Measurements from ENCODE around the gene XRCC4. TPM values are rescaled to one million over a fixed set of nuclear protein-coding genes. Genes with fewer than 3 reads are reported as not detected.

The XRCC4 gene
- total RNA-seq, 1 donor from 2014 or later = 8.2 TPM

GRCh38 chr5:83281176-83281575, 203.8 kb downstream of the XRCC4 start:
- H3K27ac Mint-ChIP-seq (ENCODE audit: unreplicated experiment) = no peak overlapping the region
- H3K27me3 Mint-ChIP-seq (ENCODE audit: low read depth) = no peaks in the 10 kb centered on the region
- DNase-seq (ENCODE audit: low read depth, low spot score) = no peak
- H3K4me1 Mint-ChIP-seq = peaks cover 20% of the 10 kb centered on the region
- H3K4me3 Mint-ChIP-seq = no peak overlapping the region
- H3K9me3 Mint-ChIP-seq = peaks cover 3% of the 10 kb centered on the region
- TF ChIP-seq CTCF (conservative IDR thresholded peaks at IDR 0.05) = no peak
- H3K36me3 Mint-ChIP-seq (ENCODE audit: low read depth) = no peaks in the 10 kb centered on the region

- DNase-seq (ENCODE audit: low read depth, low spot score) = no peak
- no peaks in the 10 kb centered on the region for H3K27me3 Mint-ChIP-seq (ENCODE audit: low read depth)
- no peak overlapping the region for H3K27ac Mint-ChIP-seq (ENCODE audit: unreplicated experiment)
- peaks cover 20% of the 10 kb centered on the region for H3K4me1 Mint-ChIP-seq
- peaks cover 3% of the 10 kb centered on the region for H3K9me3 Mint-ChIP-seq
- no peaks in the 10 kb centered on the region for H3K36me3 Mint-ChIP-seq (ENCODE audit: low read depth)
- H3K4me3 Mint-ChIP-seq = no peak overlapping the region
- no peak for TF ChIP-seq CTCF (conservative IDR thresholded peaks at IDR 0.05)
Measured at GRCh38 chr5:83281658-83282057, 204.3 kb downstream of the XRCC4 start.

GRCh38 chr5:83283761-83284160, 206.4 kb downstream of the XRCC4 start:
- Mint-ChIP-seq H3K4me1 (peaks cover 20% of the 10 kb centered on the region), H3K9me3 (peaks cover 3% of the 10 kb centered on the region), H3K4me3 (no peak overlapping the region), H3K36me3 (ENCODE audit: low read depth) (no peaks in the 10 kb centered on the region), H3K27ac (ENCODE audit: unreplicated experiment) (no peak overlapping the region), H3K27me3 (ENCODE audit: low read depth) (no peaks in the 10 kb centered on the region)
- TF ChIP-seq CTCF (conservative IDR thresholded peaks at IDR 0.05) = no peak
- DNase-seq (ENCODE audit: low read depth, low spot score) = no peak

- peaks cover 6% of the 10 kb centered on the region for H3K9me3 Mint-ChIP-seq
- no peaks in the 10 kb centered on the region for H3K36me3 Mint-ChIP-seq (ENCODE audit: low read depth)
- peaks cover 12% of the 10 kb centered on the region for H3K4me1 Mint-ChIP-seq
- DNase-seq (ENCODE audit: low read depth, low spot score) = no peak
- H3K4me3 Mint-ChIP-seq = no peak overlapping the region
- H3K27ac Mint-ChIP-seq (ENCODE audit: unreplicated experiment) = no peak overlapping the region
- no peaks in the 10 kb centered on the region for H3K27me3 Mint-ChIP-seq (ENCODE audit: low read depth)
- no peak for TF ChIP-seq CTCF (conservative IDR thresholded peaks at IDR 0.05)
Measured at GRCh38 chr5:83285661-83286398, 208.5 kb downstream of the XRCC4 start.

- TF ChIP-seq CTCF (conservative IDR thresholded peaks at IDR 0.05) = no peak
- peaks cover 1% of the 10 kb centered on the region for H3K36me3 Mint-ChIP-seq (ENCODE audit: low read depth)
- H3K9me3 Mint-ChIP-seq = peaks cover 5% of the 10 kb centered on the region
- H3K27me3 Mint-ChIP-seq (ENCODE audit: low read depth) = no peaks in the 10 kb centered on the region
- no peak overlapping the region for H3K4me3 Mint-ChIP-seq
- DNase-seq (ENCODE audit: low read depth, low spot score) = no peak
- no peaks in the 10 kb centered on the region for H3K4me1 Mint-ChIP-seq
- no peak overlapping the region for H3K27ac Mint-ChIP-seq (ENCODE audit: unreplicated experiment)
Measured at GRCh38 chr5:83294246-83294645, 216.9 kb downstream of the XRCC4 start.

Data from neural crest cell (in vitro differentiated cells).